ENCODE measurements around the gene CCDC186. TPM values are rescaled to one million over a fixed set of nuclear protein-coding genes. Genes with fewer than 3 reads are reported as not detected.

Gene CCDC186
- total RNA-seq, 2 donors from 2014 or later: 15.2 to 21.5 TPM

- TF ChIP-seq CTCF (IDR thresholded peaks at IDR 0.05): no peak
- DNase-seq (ENCODE audit: low spot score) (no peak), ATAC-seq (ENCODE audit: insufficient number of reproducible peaks, low FRiP score, low read depth) (no peak)
- Histone ChIP-seq H3K27me3 (replicated peaks; ENCODE audit: insufficient read depth) (no peaks in the 10 kb centered on the region), H3K36me3 (no peaks in the 10 kb centered on the region), H3K4me3 (no peak overlapping the region), H3K9me3 (no peaks in the 10 kb centered on the region), H3K4me1 (ENCODE audit: control insufficient read depth in 1 of 2, low read depth in 2 of 2) (no peaks in the 10 kb centered on the region), H3K27ac (no peak overlapping the region)
Measured at GRCh38 chr10:114199239-114199638, 25.2 kb upstream of the CCDC186 start.

- Histone ChIP-seq H3K27me3 (replicated peaks; ENCODE audit: insufficient read depth) (no peaks in the 10 kb centered on the region), H3K4me1 (ENCODE audit: control insufficient read depth in 1 of 2, low read depth in 2 of 2) (no peaks in the 10 kb centered on the region), H3K4me3 (no peak overlapping the region), H3K36me3 (no peaks in the 10 kb centered on the region), H3K27ac (no peak overlapping the region), H3K9me3 (no peaks in the 10 kb centered on the region)
- no peak for DNase-seq (ENCODE audit: low spot score)
- no peak for ATAC-seq (ENCODE audit: insufficient number of reproducible peaks, low FRiP score, low read depth)
- no peak for TF ChIP-seq CTCF (IDR thresholded peaks at IDR 0.05)
Measured at GRCh38 chr10:114195079-114195478, 21.1 kb upstream of the CCDC186 start.

- H3K9me3 ChIP-seq: no peaks in the 10 kb centered on the region
- no peak for TF ChIP-seq CTCF (IDR thresholded peaks at IDR 0.05)
- no peak overlapping the region for H3K4me3 ChIP-seq
- H3K36me3 ChIP-seq: no peaks in the 10 kb centered on the region
- ATAC-seq (ENCODE audit: insufficient number of reproducible peaks, low FRiP score, low read depth): no peak
- no peaks in the 10 kb centered on the region for H3K4me1 ChIP-seq (ENCODE audit: control insufficient read depth in 1 of 2, low read depth in 2 of 2)
- no peaks in the 10 kb centered on the region for H3K27me3 ChIP-seq (replicated peaks; ENCODE audit: insufficient read depth)
- no peak for DNase-seq (ENCODE audit: low spot score)
- H3K27ac ChIP-seq: no peak overlapping the region
Measured at GRCh38 chr10:114189700-114190099, 15.7 kb upstream of the CCDC186 start.

- TF ChIP-seq CTCF (IDR thresholded peaks at IDR 0.05): no peak
- Histone ChIP-seq H3K9me3 (no peaks in the 10 kb centered on the region), H3K4me1 (ENCODE audit: control insufficient read depth in 1 of 2, low read depth in 2 of 2) (no peaks in the 10 kb centered on the region), H3K4me3 (no peak overlapping the region), H3K27ac (no peak overlapping the region), H3K27me3 (replicated peaks; ENCODE audit: insufficient read depth) (no peaks in the 10 kb centered on the region), H3K36me3 (no peaks in the 10 kb centered on the region)
- no peak for ATAC-seq (ENCODE audit: insufficient number of reproducible peaks, low FRiP score, low read depth)
- no peak for DNase-seq (ENCODE audit: low spot score)
Measured at GRCh38 chr10:114188900-114189299, 14.9 kb upstream of the CCDC186 start.

- Histone ChIP-seq H3K4me3 (no peak overlapping the region), H3K9me3 (no peaks in the 10 kb centered on the region), H3K27ac (no peak overlapping the region), H3K27me3 (replicated peaks; ENCODE audit: insufficient read depth) (no peaks in the 10 kb centered on the region), H3K4me1 (ENCODE audit: control insufficient read depth in 1 of 2, low read depth in 2 of 2) (no peaks in the 10 kb centered on the region), H3K36me3 (no peaks in the 10 kb centered on the region)
- ATAC-seq (ENCODE audit: insufficient number of reproducible peaks, low FRiP score, low read depth) (no peak), DNase-seq (ENCODE audit: low spot score) (no peak)
- no peak for TF ChIP-seq CTCF (IDR thresholded peaks at IDR 0.05)
Measured at GRCh38 chr10:114188001-114188400, 14.0 kb upstream of the CCDC186 start.

Measured in thoracic aorta (tissue), 2 donors.